HTR-8/SVneo (cell line): ENCODE measurements around the gene OAF.
"Not testable (repeated sequence)": the region's sequence is repeated elsewhere in the genome, so short reads cannot be mapped to it uniquely, and the experiment has no call there.

Experiments used
- DNase-seq: peaks from one replicate; pipeline ENCODE4 v3.0.0; 2011; ENCODE audit warnings: low spot score, mixed read lengths; ENCODE audit not compliant: insufficient read length
- FAIRE-seq: peaks from 2 replicates; lab custom pipeline; 2011; peaks lifted over from hg19 to GRCh38; lab: Jason Lieb, UNC

OAF gene

DNA sequence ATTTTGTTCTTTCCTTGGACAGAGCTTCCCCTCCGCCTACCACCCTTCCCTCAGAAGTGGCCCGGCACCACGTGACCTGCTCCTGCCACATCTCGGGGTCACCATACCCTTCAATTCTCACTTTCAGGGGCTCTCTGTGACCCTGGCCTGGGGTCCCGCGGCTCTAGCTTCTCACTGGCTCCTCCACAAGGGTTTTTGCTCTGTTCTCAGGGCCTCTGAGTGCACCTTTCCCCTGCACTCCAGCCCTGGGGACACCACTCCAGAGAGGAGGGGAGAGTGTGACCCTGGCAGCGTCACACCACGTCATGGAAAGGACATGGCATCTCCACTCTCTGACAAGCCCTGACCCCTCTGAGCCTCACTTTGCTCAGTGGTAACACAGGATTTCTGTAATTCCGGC lies 46.5 kb downstream of the OAF start:
- FAIRE-seq (no peak), DNase-seq (no peak)

- DNase-seq (no peak), FAIRE-seq (no peak)
Measured at GRCh38 chr11:120258661-120259060, 47.8 kb downstream of the OAF start.

GRCh38 chr11:120259241-120259640 lies 48.4 kb downstream of the OAF start:
- FAIRE-seq (no peak), DNase-seq (no peak)

DNA sequence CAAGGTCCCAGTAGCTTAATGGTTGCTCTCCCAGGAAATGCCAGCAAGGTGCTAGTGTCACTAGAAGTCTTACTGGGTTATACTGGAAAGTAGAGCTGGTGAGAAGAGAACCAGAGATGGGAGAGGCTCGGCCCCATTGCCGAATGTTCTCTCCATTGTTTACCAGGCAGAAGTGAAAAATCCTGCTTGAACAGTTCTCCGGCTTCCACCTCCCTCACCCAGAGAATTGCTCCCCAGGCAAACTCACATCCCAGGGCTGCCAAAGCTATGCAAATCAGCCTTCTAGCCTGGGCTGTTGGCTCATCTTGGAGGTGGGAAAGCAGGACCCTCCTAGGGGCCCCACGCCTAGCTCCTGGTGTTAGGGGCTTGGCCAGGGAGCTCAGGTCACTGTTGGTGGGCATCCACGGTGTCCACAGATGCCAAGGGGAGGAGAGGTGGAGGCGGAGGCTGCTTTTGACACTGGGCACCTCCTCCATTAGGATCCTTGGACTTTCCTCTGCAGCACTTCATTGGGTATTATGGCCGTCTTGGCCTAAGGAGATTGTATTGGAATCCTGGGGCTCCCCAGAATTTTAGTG lies 49.2 kb downstream of the OAF start:
- DNase-seq, result no peak
- FAIRE-seq, result no peak

DNA sequence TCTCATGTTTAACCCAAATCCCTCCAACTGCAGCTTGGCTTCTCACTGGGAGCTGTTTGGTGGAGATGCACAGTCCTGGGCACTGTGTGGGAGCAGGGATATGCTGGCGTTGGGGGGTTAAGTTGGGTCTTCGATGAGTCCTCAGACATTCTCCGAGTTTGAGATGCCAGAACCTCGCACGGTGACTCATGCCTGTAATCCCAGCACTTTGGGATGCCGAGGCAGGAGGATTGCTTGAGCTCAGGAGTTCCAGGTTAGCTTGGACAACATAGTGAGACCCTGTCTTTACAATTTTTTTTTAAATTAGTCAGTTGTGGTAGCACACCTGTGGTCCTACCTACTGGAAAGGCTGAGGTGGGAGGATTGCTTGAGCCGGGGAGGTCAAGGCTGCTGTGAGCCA lies 49.8 kb downstream of the OAF start:
- DNase-seq (no peak), FAIRE-seq (no peak)

GRCh38 chr11:120261321-120261720 lies 50.5 kb downstream of the OAF start:
- DNase-seq (no peak), FAIRE-seq (no peak)

DNA sequence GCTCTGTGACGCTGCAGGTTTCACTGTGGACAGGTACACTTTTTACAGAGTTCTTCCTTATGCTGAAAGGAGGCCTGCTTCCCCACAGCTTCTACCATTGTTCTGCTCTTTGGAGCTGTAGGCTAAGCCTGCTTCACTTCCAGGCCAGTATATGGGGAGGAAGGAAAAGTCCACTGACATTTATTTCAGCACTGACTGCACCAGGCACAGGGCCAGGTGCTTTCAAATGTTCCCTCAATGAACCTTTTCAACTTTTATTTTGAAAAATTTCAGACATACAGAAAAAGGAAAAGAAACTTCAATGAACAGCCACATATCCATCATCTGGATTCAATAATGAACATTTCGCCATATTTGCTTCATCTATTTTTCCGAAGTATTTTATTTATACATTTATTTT lies 51.1 kb downstream of the OAF start:
- FAIRE-seq, result no peak
- DNase-seq, result no peak

DNA sequence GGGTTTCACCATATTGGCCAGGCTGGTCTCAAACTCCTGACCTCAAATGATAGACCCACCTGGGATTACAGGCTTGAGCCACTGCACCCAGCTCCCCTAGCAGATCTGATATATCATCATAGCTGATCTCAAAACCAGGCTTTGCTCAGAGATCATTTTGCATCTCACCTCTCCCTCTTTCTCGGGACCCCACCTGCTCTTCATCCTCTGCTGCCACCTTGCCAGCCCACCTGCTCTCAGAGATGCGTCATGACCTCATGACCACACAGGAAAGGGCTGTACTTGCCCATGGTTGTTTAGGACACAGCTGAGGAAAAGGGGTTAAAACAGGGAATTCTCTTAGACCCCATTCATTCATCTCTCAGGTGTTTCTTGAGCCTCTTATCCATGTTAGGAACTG lies 56.5 kb downstream of the OAF start:
- no peak for DNase-seq
- FAIRE-seq, result no peak

GRCh38 chr11:120268686-120269085 lies 57.9 kb downstream of the OAF start:
- DNase-seq (no peak), FAIRE-seq (no peak)

DNA sequence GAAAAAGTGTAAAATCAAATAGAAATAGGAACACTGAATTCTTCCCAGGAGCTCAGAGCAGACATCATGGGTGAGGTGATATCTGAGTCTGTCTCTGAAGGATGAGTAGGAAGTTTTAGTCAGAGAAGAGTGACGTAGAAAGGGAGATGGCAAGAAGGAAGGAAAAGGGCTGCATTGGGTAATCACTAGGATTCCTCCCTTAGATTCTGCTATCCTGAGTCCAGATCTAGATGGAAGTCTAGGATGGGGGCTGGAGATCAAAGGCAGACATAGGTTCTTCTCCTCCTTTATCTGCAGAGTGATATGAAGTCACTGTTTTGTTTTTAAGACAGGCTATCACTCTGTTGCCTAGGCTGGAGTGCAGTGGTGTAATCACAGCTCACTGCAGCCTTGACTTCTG lies 59.6 kb downstream of the OAF start:
- no peak for FAIRE-seq
- no peak for DNase-seq

- DNase-seq, result no peak
- no peak for FAIRE-seq
Measured at GRCh38 chr11:120271672-120272071, 60.8 kb downstream of the OAF start.

DNA sequence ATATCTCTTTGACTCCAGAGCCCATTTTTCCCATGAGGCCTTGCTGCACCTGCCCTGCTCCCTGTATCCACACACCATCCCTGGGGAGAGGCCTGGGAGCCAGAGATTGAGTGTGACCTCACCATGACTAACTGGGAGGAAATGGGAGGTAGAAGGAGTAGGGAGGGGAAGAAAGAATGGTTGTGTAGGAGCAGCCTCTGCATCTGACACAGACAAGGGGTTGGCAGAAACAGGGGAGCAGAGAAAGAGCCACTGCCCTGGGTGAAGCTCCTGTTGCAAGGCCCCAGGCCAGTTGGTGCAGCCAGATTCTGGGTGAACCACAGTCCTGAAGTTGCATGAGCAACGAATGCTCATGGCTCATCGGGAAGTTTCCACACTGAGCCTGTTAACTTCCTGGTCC lies 61.5 kb downstream of the OAF start:
- peak; percentile 48 for DNase-seq
- peak; percentile 9 for FAIRE-seq

DNA sequence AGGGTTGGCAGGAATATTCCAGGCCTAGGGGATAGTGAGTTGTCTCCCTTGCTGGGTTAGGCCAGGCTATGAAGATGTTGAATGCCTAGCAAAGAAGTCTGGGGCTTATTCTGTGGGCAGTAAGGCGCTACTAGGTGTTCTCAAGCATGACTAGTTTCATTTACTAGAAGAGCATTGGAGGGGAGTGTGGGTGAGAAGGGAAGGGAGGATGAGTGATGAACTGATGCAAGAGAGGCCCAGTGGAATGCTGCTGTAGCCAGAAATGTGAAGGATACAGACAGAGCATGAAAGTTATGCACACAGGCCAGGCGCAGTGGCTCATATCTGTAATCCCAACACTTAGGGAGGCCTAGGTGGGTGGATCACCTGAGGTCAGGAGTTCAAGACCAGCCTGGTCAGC lies 62.6 kb downstream of the OAF start:
- peak; percentile 13 for FAIRE-seq
- DNase-seq, result no peak

GRCh38 chr11:120273956-120274355 lies 63.1 kb downstream of the OAF start:
- not testable (repeated sequence) for DNase-seq, FAIRE-seq

DNA sequence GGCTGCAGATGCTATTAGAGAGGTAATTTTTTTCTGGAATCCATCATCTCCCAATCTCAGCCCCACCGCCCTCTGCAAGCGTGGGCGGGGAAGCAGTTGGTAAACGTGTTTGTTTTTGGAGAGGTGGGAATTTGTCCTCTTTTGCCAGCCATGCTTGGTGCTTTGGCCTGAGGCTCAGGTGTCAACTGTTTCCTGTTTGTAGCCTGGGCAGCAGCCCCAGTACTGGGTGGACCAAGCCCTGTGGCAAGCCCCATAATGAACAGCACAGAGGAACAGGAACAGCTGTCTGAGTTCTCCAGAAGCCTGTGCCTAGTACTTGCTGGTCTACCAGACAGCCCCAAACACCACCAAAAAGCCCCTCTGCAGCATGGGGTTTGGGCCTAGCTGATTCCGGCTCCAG lies 68.7 kb downstream of the OAF start:
- DNase-seq (no peak), FAIRE-seq (no peak)
